GM23338 (cell line): ENCODE results near the gene KLHL9. TPM values are rescaled to one million over a fixed set of nuclear protein-coding genes. Genes with fewer than 3 reads are reported as not detected.

Experiments used
- ATAC-seq: fragments of 200-7000 bp; cut with Tn5 transposase; 3 replicates; pipeline ENCODE4 v1.9.1; 2020
- DNase-seq: peaks from one replicate; pipeline ENCODE4 v3.0.0-alpha.2; 2015; ENCODE audit warnings: low spot score
- H2AFZ ChIP-seq: fragments of 200-600 bp; sonication (generic); 2 replicates; pipeline ENCODE4 v1.8.0; 2016; ENCODE audit warnings: antibody characterized with exemption, mild to moderate bottlenecking, moderate library complexity
- H3F3A ChIP-seq: fragments of 200-600 bp; sonication (generic); replicated peaks from 2 replicates; pipeline ENCODE4 v1.8.0; 2017; ENCODE audit warnings: antibody characterized with exemption, mixed run types, low read depth
- H3K27ac ChIP-seq: fragments of 200-600 bp; sonication (generic); 2 replicates; pipeline ENCODE4 v1.6.1; 2016; ENCODE audit warnings: low read depth
- H3K27me3 ChIP-seq: fragments of 200-600 bp; sonication (generic); 2 replicates; pipeline ENCODE4 v1.8.0; 2016; ENCODE audit warnings: mild to moderate bottlenecking, mixed run types, moderate library complexity; ENCODE audit not compliant: insufficient read depth
- H3K36me3 ChIP-seq: fragments of 200-600 bp; sonication (generic); 2 replicates; pipeline ENCODE4 v1.8.0; 2016; ENCODE audit warnings: mild to moderate bottlenecking; ENCODE audit not compliant: insufficient read depth
- H3K4me1 ChIP-seq: fragments of 200-600 bp; sonication (generic); 2 replicates; pipeline ENCODE4 v1.8.0; 2016; ENCODE audit warnings: mild to moderate bottlenecking, moderate library complexity; ENCODE audit not compliant: insufficient read depth
- H3K4me2 ChIP-seq: fragments of 200-600 bp; sonication (generic); 2 replicates; pipeline ENCODE4 v1.7.1; 2017; ENCODE audit warnings: mixed run types
- H3K4me3 ChIP-seq: fragments of 200-600 bp; sonication (generic); 2 replicates; pipeline ENCODE4 v1.6.1; 2016; ENCODE audit warnings: mixed run types
- H3K79me2 ChIP-seq: fragments of 200-600 bp; sonication (generic); replicated peaks from 2 replicates; pipeline ENCODE4 v1.8.0; 2017; ENCODE audit warnings: mild to moderate bottlenecking; ENCODE audit not compliant: insufficient read depth
- H3K9me2 ChIP-seq: fragments of 200-600 bp; sonication (generic); 2 replicates; pipeline ENCODE4 v1.8.0; 2017; ENCODE audit not compliant: insufficient read depth
- H4K20me1 ChIP-seq: fragments of 200-600 bp; sonication (generic); replicated peaks from 2 replicates; pipeline ENCODE4 v1.8.0; 2017; ENCODE audit warnings: mild to moderate bottlenecking; ENCODE audit not compliant: insufficient read depth
- H3K27ac Mint-ChIP-seq: 2 replicates; pipeline ENCODE4 v1.8.0; 2020; ENCODE audit warnings: inconsistent platforms, mild to moderate bottlenecking, moderate library complexity, mixed read lengths
- H3K27me3 Mint-ChIP-seq: 3 replicates; pipeline ENCODE4 v1.8.0; 2022; ENCODE audit warnings: low read depth, mild to moderate bottlenecking, moderate library complexity, mixed read lengths, inconsistent platforms; ENCODE audit not compliant: insufficient read depth, poor library complexity
- H3K36me3 Mint-ChIP-seq: 3 replicates; pipeline ENCODE4 v1.8.0; 2021; ENCODE audit warnings: low read depth, mild to moderate bottlenecking, inconsistent platforms, moderate library complexity, mixed read lengths
- H3K4me1 Mint-ChIP-seq: 3 replicates; pipeline ENCODE4 v1.8.0; 2020; ENCODE audit warnings: mild to moderate bottlenecking, inconsistent platforms, mixed read lengths
- H3K4me3 Mint-ChIP-seq: 3 replicates; pipeline ENCODE4 v1.8.0; 2021; ENCODE audit warnings: moderate library complexity, mild to moderate bottlenecking, inconsistent platforms, mixed read lengths
- H3K9me3 Mint-ChIP-seq: 3 replicates; pipeline ENCODE4 v1.8.0; 2020; ENCODE audit warnings: moderate library complexity, mild to moderate bottlenecking, inconsistent platforms, mixed read lengths
- CREB1 ChIP-seq: fragments of 250-450 bp; sonication (Bioruptor Pico); IDR thresholded peaks from 2 replicates; pipeline ENCODE4 v1.5.0; 2020; ENCODE audit warnings: low read depth, mild to moderate bottlenecking, moderate library complexity
- EZH2 ChIP-seq: fragments of 200-600 bp; sonication (generic); IDR thresholded peaks from one replicate; pipeline ENCODE4 v1.8.0; 2017; ENCODE audit warnings: antibody characterized with exemption, mild to moderate bottlenecking, low read depth; ENCODE audit not compliant: unreplicated experiment
- EZH2phosphoT487 ChIP-seq: fragments of 200-600 bp; sonication (generic); IDR thresholded peaks from one replicate; pipeline ENCODE4 v1.8.1; 2018; ENCODE audit warnings: antibody characterized with exemption; ENCODE audit not compliant: unreplicated experiment
- JUNB ChIP-seq: IDR thresholded peaks from one replicate; pipeline ENCODE4 v1.6.1; 2016; ENCODE audit warnings: antibody characterized with exemption; ENCODE audit not compliant: unreplicated experiment
- NANOG ChIP-seq: IDR thresholded peaks from 2 replicates; pipeline ENCODE4 v1.6.1; 2016; ENCODE audit warnings: antibody characterized with exemption, borderline replicate concordance
- POLR2AphosphoS5 ChIP-seq: IDR thresholded peaks from 2 replicates; pipeline ENCODE4 v1.6.1; 2016; ENCODE audit warnings: antibody characterized with exemption, low read depth
- STAT1 ChIP-seq: IDR thresholded peaks from one replicate; pipeline ENCODE4 v1.6.1; 2016; ENCODE audit warnings: antibody characterized with exemption; ENCODE audit not compliant: unreplicated experiment
- ZNF114 ChIP-seq: fragments of 250-450 bp; sonication (Bioruptor Pico); IDR thresholded peaks from 2 replicates; pipeline ENCODE4 v1.5.0; 2020; ENCODE audit warnings: mild to moderate bottlenecking, moderate library complexity
- ZNF331 ChIP-seq: fragments of 250-450 bp; sonication (Bioruptor Pico); IDR thresholded peaks from 2 replicates; pipeline ENCODE4 v1.5.0; 2020; ENCODE audit warnings: low read depth, mild to moderate bottlenecking, moderate library complexity
- polyA plus RNA-seq: library from polyadenylated mRNA; unstranded; fragments of >200 nt; fragmentation: Nextera tagmentation; extraction: Ambion mirVana; gene quantifications from 2 replicates; pipeline ENCODE4 v1.2.1, GENCODE V29; 2016
- total RNA-seq: library from RNA; depleted of rRNA; stranded (reverse); fragments of >200 nt; shearing (Covaris generic); gene quantifications from 2 replicates; pipeline ENCODE4 v1.2.3, GENCODE V29; 2014
- TF ChIP-seq, protein P1 (sequence below): IDR thresholded peaks from 2 replicates; pipeline ENCODE4 v1.6.1; 2016; ENCODE audit warnings: antibody characterized with exemption
- TF ChIP-seq, protein P2 (sequence below): fragments of 250-450 bp; sonication (Bioruptor Pico); IDR thresholded peaks from 2 replicates; pipeline ENCODE4 v1.5.0; 2020; ENCODE audit warnings: mild to moderate bottlenecking, moderate library complexity
- TF ChIP-seq, protein P3 (sequence below): IDR thresholded peaks from one replicate; pipeline ENCODE4 v1.6.1; 2018; ENCODE audit warnings: antibody characterized with exemption; ENCODE audit not compliant: unreplicated experiment

The KLHL9 gene
- total and polyA plus RNA-seq, 2 experiments from 2014 or later: 9.1 to 24.0 TPM

DNA sequence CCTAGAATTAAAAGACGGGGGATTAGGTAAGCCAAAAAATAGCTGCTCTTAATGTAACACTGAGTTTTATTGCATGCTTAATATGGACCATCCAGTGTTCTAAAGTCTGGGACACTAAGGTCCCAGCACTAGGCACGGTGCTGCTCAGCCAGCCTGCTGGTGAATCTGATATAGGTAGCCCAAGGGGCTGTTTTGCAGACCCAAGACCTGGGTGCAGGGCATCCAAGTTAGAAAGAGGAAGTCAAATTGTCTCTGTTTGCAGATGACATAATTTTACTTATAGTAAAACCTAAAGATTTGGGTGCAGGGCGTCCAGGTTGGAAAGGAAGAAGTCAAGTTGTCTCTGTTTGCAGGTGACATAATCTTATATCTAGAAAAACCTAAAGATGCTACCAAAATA lies 47.9 kb downstream of the KLHL9 start:
- Mint-ChIP-seq H3K27me3 (no peaks in the 10 kb centered on the region), H3K27ac (no peak overlapping the region), H3K36me3 (no peaks in the 10 kb centered on the region), H3K4me3 (no peak overlapping the region), H3K9me3 (no peaks in the 10 kb centered on the region), H3K4me1 (no peaks in the 10 kb centered on the region)
- no peak overlapping the region for H3K4me3 ChIP-seq
- H3K4me1 ChIP-seq: no peaks in the 10 kb centered on the region
- H3K4me2 ChIP-seq: no peak overlapping the region
- no peak overlapping the region for H3K27ac ChIP-seq
- H3F3A ChIP-seq: no peaks in the 10 kb centered on the region
- H3K27me3 ChIP-seq: peaks cover 3% of the 10 kb centered on the region; the same call in 1 of the 2 replicates
- ATAC-seq: no peak
- DNase-seq: no peak
- H3K36me3 ChIP-seq: no peaks in the 10 kb centered on the region
- no peaks in the 10 kb centered on the region for H4K20me1 ChIP-seq
- H3K9me2 ChIP-seq: no peaks in the 10 kb centered on the region
- H2AFZ ChIP-seq: no peak overlapping the region
- TF ChIP-seq, protein P1, sequence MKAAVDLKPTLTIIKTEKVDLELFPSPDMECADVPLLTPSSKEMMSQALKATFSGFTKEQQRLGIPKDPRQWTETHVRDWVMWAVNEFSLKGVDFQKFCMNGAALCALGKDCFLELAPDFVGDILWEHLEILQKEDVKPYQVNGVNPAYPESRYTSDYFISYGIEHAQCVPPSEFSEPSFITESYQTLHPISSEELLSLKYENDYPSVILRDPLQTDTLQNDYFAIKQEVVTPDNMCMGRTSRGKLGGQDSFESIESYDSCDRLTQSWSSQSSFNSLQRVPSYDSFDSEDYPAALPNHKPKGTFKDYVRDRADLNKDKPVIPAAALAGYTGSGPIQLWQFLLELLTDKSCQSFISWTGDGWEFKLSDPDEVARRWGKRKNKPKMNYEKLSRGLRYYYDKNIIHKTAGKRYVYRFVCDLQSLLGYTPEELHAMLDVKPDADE: no peak
- TF ChIP-seq EZH2phosphoT487: no peak
- no peak for TF ChIP-seq NANOG
- no peak for TF ChIP-seq EZH2
- TF ChIP-seq STAT1: no peak
- no peak for TF ChIP-seq ZNF331 (CRISPR knock-in tag)
- TF ChIP-seq POLR2AphosphoS5: no peak
- TF ChIP-seq, protein P2, sequence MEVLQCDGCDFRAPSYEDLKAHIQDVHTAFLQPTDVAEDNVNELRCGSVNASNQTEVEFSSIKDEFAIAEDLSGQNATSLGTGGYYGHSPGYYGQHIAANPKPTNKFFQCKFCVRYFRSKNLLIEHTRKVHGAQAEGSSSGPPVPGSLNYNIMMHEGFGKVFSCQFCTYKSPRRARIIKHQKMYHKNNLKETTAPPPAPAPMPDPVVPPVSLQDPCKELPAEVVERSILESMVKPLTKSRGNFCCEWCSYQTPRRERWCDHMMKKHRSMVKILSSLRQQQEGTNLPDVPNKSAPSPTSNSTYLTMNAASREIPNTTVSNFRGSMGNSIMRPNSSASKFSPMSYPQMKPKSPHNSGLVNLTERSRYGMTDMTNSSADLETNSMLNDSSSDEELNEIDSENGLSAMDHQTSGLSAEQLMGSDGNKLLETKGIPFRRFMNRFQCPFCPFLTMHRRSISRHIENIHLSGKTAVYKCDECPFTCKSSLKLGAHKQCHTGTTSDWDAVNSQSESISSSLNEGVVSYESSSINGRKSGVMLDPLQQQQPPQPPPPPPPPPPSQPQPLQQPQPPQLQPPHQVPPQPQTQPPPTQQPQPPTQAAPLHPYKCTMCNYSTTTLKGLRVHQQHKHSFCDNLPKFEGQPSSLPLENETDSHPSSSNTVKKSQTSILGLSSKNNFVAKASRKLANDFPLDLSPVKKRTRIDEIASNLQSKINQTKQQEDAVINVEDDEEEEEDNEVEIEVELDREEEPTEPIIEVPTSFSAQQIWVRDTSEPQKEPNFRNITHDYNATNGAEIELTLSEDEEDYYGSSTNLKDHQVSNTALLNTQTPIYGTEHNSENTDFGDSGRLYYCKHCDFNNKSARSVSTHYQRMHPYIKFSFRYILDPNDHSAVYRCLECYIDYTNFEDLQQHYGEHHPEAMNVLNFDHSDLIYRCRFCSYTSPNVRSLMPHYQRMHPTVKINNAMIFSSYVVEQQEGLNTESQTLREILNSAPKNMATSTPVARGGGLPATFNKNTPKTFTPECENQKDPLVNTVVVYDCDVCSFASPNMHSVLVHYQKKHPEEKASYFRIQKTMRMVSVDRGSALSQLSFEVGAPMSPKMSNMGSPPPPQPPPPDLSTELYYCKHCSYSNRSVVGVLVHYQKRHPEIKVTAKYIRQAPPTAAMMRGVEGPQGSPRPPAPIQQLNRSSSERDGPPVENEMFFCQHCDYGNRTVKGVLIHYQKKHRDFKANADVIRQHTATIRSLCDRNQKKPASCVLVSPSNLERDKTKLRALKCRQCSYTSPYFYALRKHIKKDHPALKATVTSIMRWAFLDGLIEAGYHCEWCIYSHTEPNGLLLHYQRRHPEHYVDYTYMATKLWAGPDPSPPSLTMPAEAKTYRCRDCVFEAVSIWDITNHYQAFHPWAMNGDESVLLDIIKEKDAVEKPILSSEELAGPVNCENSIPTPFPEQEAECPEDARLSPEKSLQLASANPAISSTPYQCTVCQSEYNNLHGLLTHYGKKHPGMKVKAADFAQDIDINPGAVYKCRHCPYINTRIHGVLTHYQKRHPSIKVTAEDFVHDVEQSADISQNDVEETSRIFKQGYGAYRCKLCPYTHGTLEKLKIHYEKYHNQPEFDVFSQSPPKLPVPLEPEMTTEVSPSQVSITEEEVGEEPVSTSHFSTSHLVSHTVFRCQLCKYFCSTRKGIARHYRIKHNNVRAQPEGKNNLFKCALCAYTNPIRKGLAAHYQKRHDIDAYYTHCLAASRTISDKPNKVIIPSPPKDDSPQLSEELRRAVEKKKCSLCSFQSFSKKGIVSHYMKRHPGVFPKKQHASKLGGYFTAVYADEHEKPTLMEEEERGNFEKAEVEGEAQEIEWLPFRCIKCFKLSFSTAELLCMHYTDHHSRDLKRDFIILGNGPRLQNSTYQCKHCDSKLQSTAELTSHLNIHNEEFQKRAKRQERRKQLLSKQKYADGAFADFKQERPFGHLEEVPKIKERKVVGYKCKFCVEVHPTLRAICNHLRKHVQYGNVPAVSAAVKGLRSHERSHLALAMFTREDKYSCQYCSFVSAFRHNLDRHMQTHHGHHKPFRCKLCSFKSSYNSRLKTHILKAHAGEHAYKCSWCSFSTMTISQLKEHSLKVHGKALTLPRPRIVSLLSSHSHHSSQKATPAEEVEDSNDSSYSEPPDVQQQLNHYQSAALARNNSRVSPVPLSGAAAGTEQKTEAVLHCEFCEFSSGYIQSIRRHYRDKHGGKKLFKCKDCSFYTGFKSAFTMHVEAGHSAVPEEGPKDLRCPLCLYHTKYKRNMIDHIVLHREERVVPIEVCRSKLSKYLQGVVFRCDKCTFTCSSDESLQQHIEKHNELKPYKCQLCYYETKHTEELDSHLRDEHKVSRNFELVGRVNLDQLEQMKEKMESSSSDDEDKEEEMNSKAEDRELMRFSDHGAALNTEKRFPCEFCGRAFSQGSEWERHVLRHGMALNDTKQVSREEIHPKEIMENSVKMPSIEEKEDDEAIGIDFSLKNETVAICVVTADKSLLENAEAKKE (CRISPR knock-in tag): no peak
- TF ChIP-seq, protein P3, sequence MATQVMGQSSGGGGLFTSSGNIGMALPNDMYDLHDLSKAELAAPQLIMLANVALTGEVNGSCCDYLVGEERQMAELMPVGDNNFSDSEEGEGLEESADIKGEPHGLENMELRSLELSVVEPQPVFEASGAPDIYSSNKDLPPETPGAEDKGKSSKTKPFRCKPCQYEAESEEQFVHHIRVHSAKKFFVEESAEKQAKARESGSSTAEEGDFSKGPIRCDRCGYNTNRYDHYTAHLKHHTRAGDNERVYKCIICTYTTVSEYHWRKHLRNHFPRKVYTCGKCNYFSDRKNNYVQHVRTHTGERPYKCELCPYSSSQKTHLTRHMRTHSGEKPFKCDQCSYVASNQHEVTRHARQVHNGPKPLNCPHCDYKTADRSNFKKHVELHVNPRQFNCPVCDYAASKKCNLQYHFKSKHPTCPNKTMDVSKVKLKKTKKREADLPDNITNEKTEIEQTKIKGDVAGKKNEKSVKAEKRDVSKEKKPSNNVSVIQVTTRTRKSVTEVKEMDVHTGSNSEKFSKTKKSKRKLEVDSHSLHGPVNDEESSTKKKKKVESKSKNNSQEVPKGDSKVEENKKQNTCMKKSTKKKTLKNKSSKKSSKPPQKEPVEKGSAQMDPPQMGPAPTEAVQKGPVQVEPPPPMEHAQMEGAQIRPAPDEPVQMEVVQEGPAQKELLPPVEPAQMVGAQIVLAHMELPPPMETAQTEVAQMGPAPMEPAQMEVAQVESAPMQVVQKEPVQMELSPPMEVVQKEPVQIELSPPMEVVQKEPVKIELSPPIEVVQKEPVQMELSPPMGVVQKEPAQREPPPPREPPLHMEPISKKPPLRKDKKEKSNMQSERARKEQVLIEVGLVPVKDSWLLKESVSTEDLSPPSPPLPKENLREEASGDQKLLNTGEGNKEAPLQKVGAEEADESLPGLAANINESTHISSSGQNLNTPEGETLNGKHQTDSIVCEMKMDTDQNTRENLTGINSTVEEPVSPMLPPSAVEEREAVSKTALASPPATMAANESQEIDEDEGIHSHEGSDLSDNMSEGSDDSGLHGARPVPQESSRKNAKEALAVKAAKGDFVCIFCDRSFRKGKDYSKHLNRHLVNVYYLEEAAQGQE: no peak
- TF ChIP-seq CREB1: no peak
- no peak for TF ChIP-seq JUNB
- no peak for TF ChIP-seq ZNF114
- no peaks in the 10 kb centered on the region for H3K79me2 ChIP-seq
